ENCODE measurements around the gene RNASE13. TPM values are rescaled to one million over a fixed set of nuclear protein-coding genes. Genes with fewer than 3 reads are reported as not detected.

Gene RNASE13
- total RNA-seq, 2 experiments from 2014 or later, result not detected

- DNase-seq, result no peak
- no peak for ATAC-seq
- Mint-ChIP-seq H3K4me1 (ENCODE audit: low read depth) (no peaks in the 10 kb centered on the region), H3K4me3 (no peak overlapping the region), H3K9me3 (no peaks in the 10 kb centered on the region), H3K27me3 (peaks cover 23% of the 10 kb centered on the region), H3K27ac (no peak overlapping the region), H3K36me3 (ENCODE audit: low read depth) (no peaks in the 10 kb centered on the region)
- TF ChIP-seq, protein P1, sequence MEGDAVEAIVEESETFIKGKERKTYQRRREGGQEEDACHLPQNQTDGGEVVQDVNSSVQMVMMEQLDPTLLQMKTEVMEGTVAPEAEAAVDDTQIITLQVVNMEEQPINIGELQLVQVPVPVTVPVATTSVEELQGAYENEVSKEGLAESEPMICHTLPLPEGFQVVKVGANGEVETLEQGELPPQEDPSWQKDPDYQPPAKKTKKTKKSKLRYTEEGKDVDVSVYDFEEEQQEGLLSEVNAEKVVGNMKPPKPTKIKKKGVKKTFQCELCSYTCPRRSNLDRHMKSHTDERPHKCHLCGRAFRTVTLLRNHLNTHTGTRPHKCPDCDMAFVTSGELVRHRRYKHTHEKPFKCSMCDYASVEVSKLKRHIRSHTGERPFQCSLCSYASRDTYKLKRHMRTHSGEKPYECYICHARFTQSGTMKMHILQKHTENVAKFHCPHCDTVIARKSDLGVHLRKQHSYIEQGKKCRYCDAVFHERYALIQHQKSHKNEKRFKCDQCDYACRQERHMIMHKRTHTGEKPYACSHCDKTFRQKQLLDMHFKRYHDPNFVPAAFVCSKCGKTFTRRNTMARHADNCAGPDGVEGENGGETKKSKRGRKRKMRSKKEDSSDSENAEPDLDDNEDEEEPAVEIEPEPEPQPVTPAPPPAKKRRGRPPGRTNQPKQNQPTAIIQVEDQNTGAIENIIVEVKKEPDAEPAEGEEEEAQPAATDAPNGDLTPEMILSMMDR (IDR thresholded peaks at IDR 0.05), result no peak
- intact Hi-C loops (cut with micrococcal nuclease), result no loop called here
- ChIA-PET CTCF (interaction anchor here (0.9 to 2.9 kb wide), 5 partner anchors 28 to 46 kb away, joined by 3 to 13 read pairs (median 9); no protein-coding TSS in a partner anchor), POLR2A (no interaction called here)
These were observed 26.2 kb upstream of the RNASE13 start for GRCh38 chr14:21060614-21061346.

DNA sequence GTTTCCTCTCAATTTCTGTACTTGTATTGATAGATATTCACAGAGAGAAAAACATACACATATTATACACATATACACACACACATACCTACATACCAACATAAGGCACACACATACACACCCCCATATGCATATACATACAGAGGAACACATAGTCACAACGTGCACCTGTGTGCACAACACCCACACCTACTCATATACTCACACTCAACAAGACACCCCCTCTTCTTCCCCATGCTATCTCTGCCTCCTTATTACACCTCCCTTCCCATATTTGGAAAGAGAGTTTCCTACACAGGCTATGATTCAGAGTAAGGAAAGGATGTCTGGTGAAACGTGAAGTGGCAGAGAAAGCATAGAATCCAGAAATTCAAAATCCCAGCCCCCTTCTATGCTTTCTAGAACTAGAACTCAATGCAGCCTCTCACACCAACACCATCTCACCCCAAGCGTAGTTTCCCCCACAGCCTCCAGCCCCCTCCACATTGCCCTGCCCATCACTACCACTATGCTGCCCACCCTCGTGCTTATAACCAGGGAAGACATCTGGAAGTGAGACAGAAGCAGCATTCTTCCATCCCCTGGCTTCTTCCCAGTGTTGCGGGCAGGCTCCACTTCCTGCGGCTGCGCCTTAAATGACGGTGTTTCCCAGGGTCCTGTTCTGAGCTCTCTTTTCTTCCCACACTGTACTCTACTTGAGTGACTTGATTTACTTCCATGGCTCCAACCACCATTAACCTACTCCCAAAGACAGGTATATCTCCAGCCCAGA is 25.4 kb upstream of the RNASE13 start:
- Mint-ChIP-seq H3K27me3 (peaks cover 19% of the 10 kb centered on the region), H3K36me3 (ENCODE audit: low read depth) (no peaks in the 10 kb centered on the region), H3K27ac (no peak overlapping the region), H3K4me3 (no peak overlapping the region), H3K9me3 (no peaks in the 10 kb centered on the region), H3K4me1 (ENCODE audit: low read depth) (no peaks in the 10 kb centered on the region)
- intact Hi-C loops (cut with micrococcal nuclease), result no loop called here
- DNase-seq (no peak), ATAC-seq (no peak)
- ChIA-PET CTCF (interaction anchor here (1.5 to 2.9 kb wide), 4 partner anchors 8 to 46 kb away, joined by 4 to 13 read pairs (median 8); no protein-coding TSS in a partner anchor), POLR2A (no interaction called here)
- TF ChIP-seq, protein P1 (IDR thresholded peaks at IDR 0.05), result no peak

DNA sequence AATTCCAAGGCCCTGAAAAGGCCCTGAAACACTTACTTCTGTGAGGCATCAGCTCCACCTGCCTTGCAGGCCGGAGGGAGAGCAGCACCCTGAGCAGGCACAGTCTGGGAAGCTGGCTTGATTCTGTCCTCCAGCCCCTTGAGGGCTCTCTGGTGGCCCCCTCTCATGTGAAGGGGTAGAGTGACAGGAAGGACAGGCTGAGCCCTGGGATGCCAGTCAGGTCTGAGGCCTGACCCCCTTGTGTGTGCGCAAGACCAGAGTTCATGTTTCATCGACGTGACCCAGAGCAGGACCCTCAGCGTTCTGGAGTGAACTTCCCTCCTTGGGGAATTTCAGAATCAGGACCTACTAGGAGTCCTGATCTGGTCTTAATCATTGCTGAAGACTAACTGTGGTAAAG is 24.3 kb upstream of the RNASE13 start:
- ATAC-seq (no peak), DNase-seq (no peak)
- CTCF ChIA-PET, result interaction anchor here (1.3 to 2.2 kb wide), 5 partner anchors 9 to 54 kb away, joined by 3 to 10 read pairs (median 4); no protein-coding TSS in a partner anchor
- Mint-ChIP-seq H3K27me3 (peaks cover 18% of the 10 kb centered on the region), H3K4me1 (ENCODE audit: low read depth) (no peaks in the 10 kb centered on the region), H3K36me3 (ENCODE audit: low read depth) (no peaks in the 10 kb centered on the region), H3K9me3 (no peaks in the 10 kb centered on the region), H3K4me3 (no peak overlapping the region), H3K27ac (no peak overlapping the region)
- POLR2A ChIA-PET, result no interaction called here
- TF ChIP-seq, protein P1 (IDR thresholded peaks at IDR 0.05), result no peak
- intact Hi-C loops (cut with micrococcal nuclease), result no loop called here

DNA sequence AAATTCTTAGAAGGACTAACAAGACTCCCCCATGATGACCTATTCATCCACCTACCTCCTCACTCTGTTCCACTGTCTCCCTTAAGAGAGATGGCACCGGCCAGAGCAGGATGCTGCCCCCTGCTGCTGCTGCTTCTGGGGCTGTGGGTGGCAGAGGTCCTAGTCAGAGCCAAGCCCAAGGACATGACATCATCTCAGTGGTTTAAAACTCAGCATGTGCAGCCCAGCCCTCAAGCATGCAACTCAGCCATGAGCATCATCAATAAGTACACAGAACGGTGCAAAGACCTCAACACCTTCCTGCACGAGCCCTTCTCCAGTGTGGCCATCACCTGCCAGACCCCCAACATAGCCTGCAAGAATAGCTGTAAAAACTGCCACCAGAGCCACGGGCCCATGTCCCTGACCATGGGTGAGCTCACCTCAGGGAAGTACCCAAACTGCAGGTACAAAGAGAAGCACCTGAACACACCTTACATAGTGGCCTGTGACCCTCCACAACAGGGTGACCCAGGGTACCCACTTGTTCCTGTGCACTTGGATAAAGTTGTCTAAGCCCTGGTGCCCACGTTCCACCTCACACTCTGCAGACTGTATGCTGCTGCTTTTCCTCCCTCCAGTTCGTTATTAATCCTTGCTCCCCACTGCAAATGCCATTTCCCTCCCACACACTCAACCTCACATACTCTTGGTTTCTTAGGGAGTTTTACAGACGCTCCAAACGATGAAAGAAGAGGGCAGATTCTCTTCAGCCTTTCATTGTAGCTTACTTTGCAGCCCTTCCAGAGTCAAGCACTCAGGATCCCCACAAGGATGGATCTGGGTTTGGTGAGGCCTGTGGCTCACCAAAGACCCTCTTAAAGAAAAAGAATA is 23.4 kb upstream of the RNASE13 start, which contains the start of gene RNASE8:
RNASE8 (plus strand) TSS at position 20 of the 873 bp plus-strand sequence; CDS start at position 91, 71 bp downstream.
- Mint-ChIP-seq H3K9me3 (no peaks in the 10 kb centered on the region), H3K4me3 (no peak within 1 kb of the TSS), H3K36me3 (ENCODE audit: low read depth) (no peaks in the 10 kb centered on the region), H3K27ac (no peak within 1 kb of the TSS), H3K4me1 (ENCODE audit: low read depth) (no peaks in the 10 kb centered on the region), H3K27me3 (peaks cover 15% of the 10 kb centered on the region)
- no peak for DNase-seq
- POLR2A ChIA-PET, result no interaction called here
- CTCF ChIA-PET, result interaction anchor here (1.3 to 2.2 kb wide), 5 partner anchors 10 to 53 kb away, joined by 3 to 10 read pairs (median 4); no protein-coding TSS in a partner anchor
- peak; percentile 42 for ATAC-seq
- intact Hi-C loops (cut with micrococcal nuclease), result no loop called here
- TF ChIP-seq, protein P1 (IDR thresholded peaks at IDR 0.05), result no peak
